GM12864 (cell line): ENCODE measurements around the gene NEFH.

Experiments used
- DNase-seq: peaks from one replicate; pipeline ENCODE4 v3.0.0-alpha.2; 2011; ENCODE audit warnings: low read depth
- H3K4me3 ChIP-seq: 2 replicates; pipeline ENCODE4 v1.5.1; 2011; ENCODE audit warnings: mild to moderate bottlenecking, low read depth, low read length, control low read depth
- CTCF ChIP-seq: IDR thresholded peaks from 2 replicates; pipeline ENCODE4 v1.5.1; 2011; ENCODE audit warnings: low read depth, mild to moderate bottlenecking, moderate library complexity, low read length, control low read depth, inconsistent platforms; ENCODE audit errors: missing control alignments

Gene NEFH

GRCh38 chr22:29443452-29443851 lies 36.6 kb upstream of the NEFH start:
- no peak for DNase-seq

GRCh38 chr22:29443861-29444792 lies 35.9 kb upstream of the NEFH start:
- no peak overlapping the region for H3K4me3 ChIP-seq
- TF ChIP-seq CTCF = no peak
- no peak for DNase-seq

More at GRCh38 chr22:29443452-29443851, 36.6 kb upstream of the NEFH start:
- no peak for TF ChIP-seq CTCF
- no peak overlapping the region for H3K4me3 ChIP-seq

- no peak for DNase-seq
- TF ChIP-seq CTCF = no peak
- no peak overlapping the region for H3K4me3 ChIP-seq
Observed at GRCh38 chr22:29445508-29445907, 34.5 kb upstream of the NEFH start.

- TF ChIP-seq CTCF = no peak
- no peak overlapping the region for H3K4me3 ChIP-seq
- no peak for DNase-seq
Observed at GRCh38 chr22:29447906-29448305, 32.1 kb upstream of the NEFH start.

- no peak overlapping the region for H3K4me3 ChIP-seq
- no peak for TF ChIP-seq CTCF
- no peak for DNase-seq
Observed at GRCh38 chr22:29449296-29449875, 30.6 kb upstream of the NEFH start.

- DNase-seq = no peak
- no peak for TF ChIP-seq CTCF
Observed at GRCh38 chr22:29450222-29450621, 29.8 kb upstream of the NEFH start.

More at GRCh38 chr22:29450222-29450621, 29.8 kb upstream of the NEFH start:
- H3K4me3 ChIP-seq = no peak overlapping the region
